ENCODE measurements around the gene TCHP.
A peak's percentile ranks its signal among the peaks of the same experiment; 100 is the strongest.

The TCHP gene

GRCh38 chr12:109878247-109878625 is 21.8 kb upstream of the TCHP start:
- Histone ChIP-seq H4K20me1 (ENCODE audit: low read depth, low read length) (no peaks in the 10 kb centered on the region), H3K79me2 (ENCODE audit: insufficient read depth, low read length) (no peaks in the 10 kb centered on the region), H3K36me3 (ENCODE audit: low read length) (no peaks in the 10 kb centered on the region), H3K9me3 (ENCODE audit: insufficient read depth, low read length) (no peaks in the 10 kb centered on the region), H3K27me3 (ENCODE audit: low read length) (no peaks in the 10 kb centered on the region), H2AFZ (ENCODE audit: low read depth, low read length, severe bottlenecking) (no peak overlapping the region), H3K9me2 (replicated peaks; ENCODE audit: insufficient read depth, low read length) (no peaks in the 10 kb centered on the region), H3K4me3 (ENCODE audit: insufficient read depth, low read length, poor library complexity, severe bottlenecking) (no peak overlapping the region), H3K27ac (ENCODE audit: low read depth, low read length) (no peak overlapping the region), H3K9ac (ENCODE audit: low read length) (no peak overlapping the region), H3F3A (ENCODE audit: insufficient read depth) (no peaks in the 10 kb centered on the region), H3K4me2 (ENCODE audit: low read depth, low read length, poor library complexity, severe bottlenecking) (no peak overlapping the region)
- TF ChIP-seq EZH2phosphoT487 (conservative IDR thresholded peaks at IDR 0.05; ENCODE audit: low read length) = no peak
- no peak for TF ChIP-seq CTCF (IDR thresholded peaks at IDR 0.05; ENCODE audit: insufficient read depth, low read length, poor library complexity, severe bottlenecking)

GRCh38 chr12:109878749-109879148 is 21.3 kb upstream of the TCHP start:
- TF ChIP-seq EZH2phosphoT487 (conservative IDR thresholded peaks at IDR 0.05; ENCODE audit: low read length) (no peak), CTCF (IDR thresholded peaks at IDR 0.05; ENCODE audit: insufficient read depth, low read length, poor library complexity, severe bottlenecking) (no peak)
- Histone ChIP-seq H3K9me3 (ENCODE audit: insufficient read depth, low read length) (no peaks in the 10 kb centered on the region), H4K20me1 (ENCODE audit: low read depth, low read length) (no peaks in the 10 kb centered on the region), H3K9ac (ENCODE audit: low read length) (no peak overlapping the region), H3K27ac (ENCODE audit: low read depth, low read length) (no peak overlapping the region), H3K4me3 (ENCODE audit: insufficient read depth, low read length, poor library complexity, severe bottlenecking) (no peak overlapping the region), H3K9me2 (replicated peaks; ENCODE audit: insufficient read depth, low read length) (no peaks in the 10 kb centered on the region), H3K27me3 (ENCODE audit: low read length) (no peaks in the 10 kb centered on the region), H3K36me3 (ENCODE audit: low read length) (no peaks in the 10 kb centered on the region), H2AFZ (ENCODE audit: low read depth, low read length, severe bottlenecking) (no peak overlapping the region), H3K4me2 (ENCODE audit: low read depth, low read length, poor library complexity, severe bottlenecking) (no peak overlapping the region), H3K79me2 (ENCODE audit: insufficient read depth, low read length) (no peaks in the 10 kb centered on the region), H3F3A (ENCODE audit: insufficient read depth) (no peaks in the 10 kb centered on the region)

GRCh38 chr12:109879351-109880042 is 20.6 kb upstream of the TCHP start:
- no peaks in the 10 kb centered on the region for H3K9me2 ChIP-seq (replicated peaks; ENCODE audit: insufficient read depth, low read length)
- TF ChIP-seq EZH2phosphoT487 (conservative IDR thresholded peaks at IDR 0.05; ENCODE audit: low read length) (no peak), CTCF (IDR thresholded peaks at IDR 0.05; ENCODE audit: insufficient read depth, low read length, poor library complexity, severe bottlenecking) (no peak)
- H3K27me3 ChIP-seq (ENCODE audit: low read length) = no peaks in the 10 kb centered on the region
- H2AFZ ChIP-seq (ENCODE audit: low read depth, low read length, severe bottlenecking) = peak overlapping the region; percentile 93
- H3K27ac ChIP-seq (ENCODE audit: low read depth, low read length) = no peak overlapping the region
- H3K79me2 ChIP-seq (ENCODE audit: insufficient read depth, low read length) = no peaks in the 10 kb centered on the region
- H3F3A ChIP-seq (ENCODE audit: insufficient read depth) = no peaks in the 10 kb centered on the region
- peak overlapping the region; percentile 68 for H3K4me3 ChIP-seq (ENCODE audit: insufficient read depth, low read length, poor library complexity, severe bottlenecking)
- H3K4me2 ChIP-seq (ENCODE audit: low read depth, low read length, poor library complexity, severe bottlenecking) = peak overlapping the region; percentile 94
- peak overlapping the region; percentile 86 for H3K9ac ChIP-seq (ENCODE audit: low read length)
- H3K9me3 ChIP-seq (ENCODE audit: insufficient read depth, low read length) = no peaks in the 10 kb centered on the region
- no peaks in the 10 kb centered on the region for H4K20me1 ChIP-seq (ENCODE audit: low read depth, low read length)
- no peaks in the 10 kb centered on the region for H3K36me3 ChIP-seq (ENCODE audit: low read length)
